ENCODE data around the gene PHKG2. TPM values are rescaled to one million over a fixed set of nuclear protein-coding genes. Genes with fewer than 3 reads are reported as not detected.

The PHKG2 gene
- total and polyA plus RNA-seq, 4 donors: 12.2 to 37.4 (median 31.7) TPM

DNA sequence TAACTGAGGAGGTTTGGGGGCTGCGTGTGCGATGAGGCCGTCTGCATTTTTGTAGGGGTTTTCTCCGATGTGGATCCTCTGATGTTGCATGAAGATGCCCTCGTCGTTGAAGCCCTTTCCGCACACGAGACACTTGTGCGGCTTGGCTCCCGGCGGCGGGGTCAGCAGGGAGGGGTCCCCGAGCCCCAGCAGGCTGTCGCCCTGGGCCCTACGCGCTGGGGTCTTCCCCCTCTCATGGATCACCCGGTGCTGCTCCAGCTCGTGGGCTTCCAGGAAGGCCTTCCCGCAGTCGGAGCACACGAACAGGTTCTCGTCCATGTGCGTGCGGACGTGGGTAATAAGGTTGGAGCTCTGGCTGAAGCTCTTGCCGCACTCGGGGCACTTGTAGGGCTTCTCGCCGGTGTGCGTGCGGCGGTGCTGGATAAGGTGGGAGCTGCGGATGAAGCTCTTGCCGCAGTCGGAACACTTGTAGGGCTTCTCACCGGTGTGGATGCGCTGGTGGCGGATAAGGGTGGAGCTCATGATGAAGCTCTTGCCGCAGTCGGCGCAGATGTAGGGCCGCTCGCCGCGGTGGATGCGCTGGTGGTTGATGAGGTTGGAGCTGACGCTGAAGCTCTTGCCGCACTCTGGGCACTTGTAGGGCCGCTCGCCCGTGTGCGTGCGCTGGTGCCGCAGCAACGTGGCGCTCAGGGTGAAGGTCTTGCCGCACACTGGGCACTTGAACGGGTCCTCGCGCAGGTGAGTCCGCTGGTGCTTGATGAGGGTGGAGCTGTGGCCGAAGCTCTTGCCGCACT lies 34.5 kb downstream of the PHKG2 start:
- 96 to 97% methylated on average over 63 of the region's 63 CpGs for WGBS, 2 donors
- H3K4me1 ChIP-seq (ENCODE audit: control insufficient read depth in 5 of 5, insufficient read depth in 5 of 5, low read length in 5 of 5): peaks cover 0 to 8% (median 4%) of the 10 kb centered on the region in 5 donors
- H3K27me3 ChIP-seq (ENCODE audit: control insufficient read depth in 3 of 3, insufficient read depth in 3 of 3, low read length in 2 of 3): no peaks in the 10 kb centered on the region
- H3K9me3 ChIP-seq (ENCODE audit: control insufficient read depth in 4 of 4, insufficient read depth in 3 of 4, low read length in 3 of 4): no peaks in the 10 kb centered on the region
- ATAC-seq (ENCODE audit: insufficient read depth, low FRiP score) (no peak), DNase-seq (no peak)
- H3K27ac ChIP-seq (ENCODE audit: low read depth in 1 of 2, low read length in 1 of 2): no peak overlapping the region
- H3K36me3 ChIP-seq (ENCODE audit: control insufficient read depth in 4 of 4, insufficient read depth in 4 of 4, low read length in 4 of 4): peaks cover 9 to 34% (median 20%) of the 10 kb centered on the region in 4 donors
- no peak overlapping the region for H3K4me3 ChIP-seq
- no peak overlapping the region for H3K9ac ChIP-seq (ENCODE audit: insufficient read depth in 1 of 2, low read length in 2 of 2)
- TF ChIP-seq, protein P1, sequence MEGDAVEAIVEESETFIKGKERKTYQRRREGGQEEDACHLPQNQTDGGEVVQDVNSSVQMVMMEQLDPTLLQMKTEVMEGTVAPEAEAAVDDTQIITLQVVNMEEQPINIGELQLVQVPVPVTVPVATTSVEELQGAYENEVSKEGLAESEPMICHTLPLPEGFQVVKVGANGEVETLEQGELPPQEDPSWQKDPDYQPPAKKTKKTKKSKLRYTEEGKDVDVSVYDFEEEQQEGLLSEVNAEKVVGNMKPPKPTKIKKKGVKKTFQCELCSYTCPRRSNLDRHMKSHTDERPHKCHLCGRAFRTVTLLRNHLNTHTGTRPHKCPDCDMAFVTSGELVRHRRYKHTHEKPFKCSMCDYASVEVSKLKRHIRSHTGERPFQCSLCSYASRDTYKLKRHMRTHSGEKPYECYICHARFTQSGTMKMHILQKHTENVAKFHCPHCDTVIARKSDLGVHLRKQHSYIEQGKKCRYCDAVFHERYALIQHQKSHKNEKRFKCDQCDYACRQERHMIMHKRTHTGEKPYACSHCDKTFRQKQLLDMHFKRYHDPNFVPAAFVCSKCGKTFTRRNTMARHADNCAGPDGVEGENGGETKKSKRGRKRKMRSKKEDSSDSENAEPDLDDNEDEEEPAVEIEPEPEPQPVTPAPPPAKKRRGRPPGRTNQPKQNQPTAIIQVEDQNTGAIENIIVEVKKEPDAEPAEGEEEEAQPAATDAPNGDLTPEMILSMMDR (IDR thresholded peaks at IDR 0.05; ENCODE audit: control extremely low read depth, extremely low read depth): no peak

DNA sequence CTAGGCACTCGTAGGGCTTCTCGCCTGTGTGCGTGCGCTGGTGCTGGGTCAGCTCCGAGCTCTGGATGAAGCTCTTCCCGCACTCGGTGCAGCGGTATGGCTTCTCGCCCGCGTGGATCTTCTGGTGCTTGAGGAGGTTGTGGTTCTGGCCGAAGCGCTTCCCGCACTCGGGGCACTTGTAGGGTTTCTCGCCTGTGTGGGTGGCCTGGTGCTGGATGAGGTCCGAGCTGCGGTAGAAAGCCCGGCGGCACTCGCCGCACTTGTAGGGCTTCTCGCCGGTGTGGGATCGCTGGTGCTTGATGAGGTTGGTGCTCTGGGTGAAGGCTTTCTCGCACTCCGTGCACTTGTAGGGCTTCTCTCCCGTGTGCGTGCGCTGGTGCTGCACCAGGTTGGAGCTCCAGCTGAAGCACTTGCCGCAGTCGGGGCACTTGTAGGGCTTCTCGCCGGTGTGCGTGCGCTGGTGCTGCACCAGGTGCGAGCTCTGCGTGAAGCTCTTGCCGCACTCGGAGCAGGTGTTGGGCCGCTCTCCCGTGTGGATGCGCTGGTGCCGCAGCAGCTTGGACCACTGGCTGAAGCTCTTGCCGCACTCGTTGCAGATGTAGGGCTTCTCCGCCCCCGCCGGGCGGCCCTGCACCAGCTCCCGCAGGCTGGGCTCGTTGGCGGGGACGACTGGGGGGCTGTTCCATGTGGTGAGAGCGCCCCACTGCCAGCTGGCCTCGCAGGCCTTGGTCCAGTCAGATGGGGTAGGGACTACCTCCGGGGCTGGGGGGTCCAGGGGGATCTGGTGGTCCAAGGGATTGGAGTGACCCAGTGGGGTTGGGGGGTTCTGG lies 35.3 kb downstream of the PHKG2 start:
- ATAC-seq (ENCODE audit: insufficient read depth, low FRiP score) (no peak), DNase-seq (no peak)
- H3K9ac ChIP-seq (ENCODE audit: insufficient read depth in 1 of 2, low read length in 2 of 2): no peak overlapping the region
- H3K4me1 ChIP-seq (ENCODE audit: control insufficient read depth in 5 of 5, insufficient read depth in 5 of 5, low read length in 5 of 5): peaks cover 0 to 11% (median 4%) of the 10 kb centered on the region in 5 donors
- H3K27me3 ChIP-seq (ENCODE audit: control insufficient read depth in 3 of 3, insufficient read depth in 3 of 3, low read length in 2 of 3): no peaks in the 10 kb centered on the region
- H3K27ac ChIP-seq (ENCODE audit: low read depth in 1 of 2, low read length in 1 of 2): no peak overlapping the region
- peaks cover 9 to 34% (median 20%) of the 10 kb centered on the region in 4 donors for H3K36me3 ChIP-seq (ENCODE audit: control insufficient read depth in 4 of 4, insufficient read depth in 4 of 4, low read length in 4 of 4)
- no peak overlapping the region for H3K4me3 ChIP-seq
- WGBS, 2 donors: 96% methylated on average over 57 of the region's 57 CpGs
- TF ChIP-seq, protein P1 (IDR thresholded peaks at IDR 0.05; ENCODE audit: control extremely low read depth, extremely low read depth): no peak
- no peaks in the 10 kb centered on the region for H3K9me3 ChIP-seq (ENCODE audit: control insufficient read depth in 4 of 4, insufficient read depth in 3 of 4, low read length in 3 of 4)

DNA sequence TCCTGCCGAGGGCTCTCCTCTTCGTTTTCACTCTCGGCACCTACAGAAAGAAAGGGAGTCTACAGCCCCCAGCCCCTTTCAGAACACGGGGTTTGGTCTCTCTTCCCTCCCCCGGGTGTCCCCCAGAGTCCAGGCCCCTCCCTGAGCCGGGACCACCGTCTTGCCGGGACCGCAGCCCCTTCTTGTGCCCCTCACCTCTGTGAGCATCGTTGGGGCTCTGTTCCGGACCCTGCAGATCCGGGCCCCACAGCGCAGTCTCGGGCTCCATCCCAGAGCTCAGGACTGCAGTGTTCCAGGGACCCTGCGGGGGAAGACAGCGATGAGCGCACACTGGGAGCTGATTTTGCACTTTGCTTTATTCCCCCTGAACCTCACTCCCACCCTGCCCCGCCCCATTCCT lies 36.0 kb downstream of the PHKG2 start:
- TF ChIP-seq, protein P1 (IDR thresholded peaks at IDR 0.05; ENCODE audit: control extremely low read depth, extremely low read depth): no peak
- peaks cover 0 to 11% (median 4%) of the 10 kb centered on the region in 5 donors for H3K4me1 ChIP-seq (ENCODE audit: control insufficient read depth in 5 of 5, insufficient read depth in 5 of 5, low read length in 5 of 5)
- no peak overlapping the region for H3K27ac ChIP-seq (ENCODE audit: low read depth in 1 of 2, low read length in 1 of 2)
- peaks cover 9 to 34% (median 20%) of the 10 kb centered on the region in 4 donors for H3K36me3 ChIP-seq (ENCODE audit: control insufficient read depth in 4 of 4, insufficient read depth in 4 of 4, low read length in 4 of 4)
- no peaks in the 10 kb centered on the region for H3K9me3 ChIP-seq (ENCODE audit: control insufficient read depth in 4 of 4, insufficient read depth in 3 of 4, low read length in 3 of 4)
- no peak overlapping the region for H3K9ac ChIP-seq (ENCODE audit: insufficient read depth in 1 of 2, low read length in 2 of 2)
- 88 to 95% methylated on average over 18 of the region's 18 CpGs for WGBS, 2 donors
- ATAC-seq (ENCODE audit: insufficient read depth, low FRiP score): no peak
- H3K4me3 ChIP-seq: no peak overlapping the region
- DNase-seq: no peak
- H3K27me3 ChIP-seq (ENCODE audit: control insufficient read depth in 3 of 3, insufficient read depth in 3 of 3, low read length in 2 of 3): no peaks in the 10 kb centered on the region
